Ishikawa (cell line): Measurements from ENCODE around the gene ENPP5.

Experiments used
- CREB1 ChIP-seq: IDR thresholded peaks from 2 replicates; pipeline ENCODE4 v1.6.1; 2012; ENCODE audit warnings: low read depth
- MAX ChIP-seq: IDR thresholded peaks from 2 replicates; pipeline ENCODE4 v1.6.1; 2012

GRCh38 chr6:46136831-46137230 lies 33.9 kb downstream of the ENPP5 start:
- TF ChIP-seq CREB1: no peak
- no peak for TF ChIP-seq MAX
